Esophagus (tissue), 2 donors: ENCODE data around the gene SERPINA5. TPM values are rescaled to one million over a fixed set of nuclear protein-coding genes. Genes with fewer than 3 reads are reported as not detected.

Experiments used
- H3K27ac ChIP-seq, 2 donors: one replicate each; pipeline ENCODE4 v1.5.1; 2013; ENCODE audit warnings: low read depth in 2 of 2, mild to moderate bottlenecking in 2 of 2, inconsistent platforms in 1 of 2, low read length in 1 of 2, moderate library complexity in 1 of 2
- H3K27me3 ChIP-seq, 2 donors: one replicate each; pipeline ENCODE4 v1.6.1; 2013; ENCODE audit warnings: low read length in 2 of 2, control low read depth in 1 of 2, mild to moderate bottlenecking in 1 of 2; ENCODE audit not compliant: insufficient read depth in 2 of 2, control insufficient read depth in 1 of 2
- H3K36me3 ChIP-seq, 2 donors: one replicate each; pipeline ENCODE4 v1.6.1; 2013; ENCODE audit warnings: low read length in 1 of 2; ENCODE audit not compliant: control insufficient read depth in 2 of 2, insufficient read depth in 2 of 2
- H3K4me1 ChIP-seq, 2 donors: one replicate each; pipeline ENCODE4 v1.6.1; 2013; ENCODE audit warnings: low read length in 1 of 2; ENCODE audit not compliant: control insufficient read depth in 2 of 2, insufficient read depth in 2 of 2
- H3K4me3 ChIP-seq, 2 donors: one replicate each; pipeline ENCODE4 v1.5.1; 2013; ENCODE audit warnings: low read length in 2 of 2, mild to moderate bottlenecking in 2 of 2, low read depth in 1 of 2, moderate library complexity in 1 of 2
- H3K9me3 ChIP-seq, 2 donors: one replicate each; pipeline ENCODE4 v1.6.1; 2013; ENCODE audit warnings: mild to moderate bottlenecking in 2 of 2, low read depth in 1 of 2, low read length in 1 of 2, moderate library complexity in 1 of 2; ENCODE audit not compliant: control insufficient read depth in 2 of 2, insufficient read depth in 1 of 2
- WGBS, 2 donors: extraction: QIAGEN DNeasy Blood & Tissue Kit; methylation state at CpG; one replicate each; pipeline ENCODE4 v1.1.7; 2013; 5-methylcytosine and 5-hydroxymethylcytosine counted together
- polyA plus RNA-seq, 2 donors: library from polyadenylated mRNA; stranded (reverse); fragments of 200-250 nt; gene quantifications; one replicate each; pipeline ENCODE4 v1.2.3, GENCODE V29; 2013
- donor health status: healthy with polysubstance abuse.
- donor health status: Bipolar disorder and iron deficiency.

The SERPINA5 gene
- polyA plus RNA-seq, 2 donors = 0.10 to 0.16 TPM

DNA sequence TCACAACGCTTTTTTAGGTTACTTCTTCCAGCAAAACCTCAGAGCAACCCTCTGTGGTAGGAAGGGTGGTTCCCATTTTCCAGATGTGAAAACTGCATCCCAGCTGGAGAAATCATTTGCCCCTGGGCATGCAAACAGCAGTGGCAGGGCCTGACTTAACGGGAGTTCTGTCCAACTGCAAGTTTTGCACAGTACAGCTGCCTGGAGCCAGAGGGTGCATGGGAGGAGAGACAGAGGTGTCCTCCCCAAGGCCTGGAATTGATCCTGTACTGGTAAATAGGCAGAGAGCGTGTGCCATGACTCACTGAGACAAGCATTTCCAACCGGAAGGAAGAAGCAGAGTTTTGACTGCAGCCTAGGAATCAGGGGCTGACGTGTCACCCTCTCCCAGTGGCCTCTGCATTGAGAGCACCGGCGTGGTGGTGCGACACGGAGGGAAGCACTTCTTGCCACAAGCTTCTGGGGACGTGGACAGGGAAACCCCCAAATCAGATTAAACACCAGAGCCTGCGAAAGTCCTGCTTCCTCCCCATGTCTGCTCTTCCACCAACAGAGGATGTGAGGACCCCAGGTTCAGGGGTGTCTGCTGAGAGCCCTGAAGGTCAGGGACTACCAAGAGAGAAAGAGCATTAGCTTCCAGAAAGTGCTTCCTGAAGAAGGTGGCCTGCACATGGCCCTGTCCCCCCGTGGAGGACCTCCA, 39.0 kb upstream of the SERPINA5 start:
- 58% methylated on average over 12 of the region's 12 CpGs for WGBS, 2 donors
- H3K27ac ChIP-seq = peak overlapping the region; percentile 56 to 81
- H3K4me3 ChIP-seq = no peak overlapping the region
- H3K9me3 ChIP-seq = no peaks in the 10 kb centered on the region
- peaks cover 0 to 16% of the 10 kb centered on the region in 2 donors for H3K4me1 ChIP-seq
- no peaks in the 10 kb centered on the region for H3K36me3 ChIP-seq
- H3K27me3 ChIP-seq = no peaks in the 10 kb centered on the region

DNA sequence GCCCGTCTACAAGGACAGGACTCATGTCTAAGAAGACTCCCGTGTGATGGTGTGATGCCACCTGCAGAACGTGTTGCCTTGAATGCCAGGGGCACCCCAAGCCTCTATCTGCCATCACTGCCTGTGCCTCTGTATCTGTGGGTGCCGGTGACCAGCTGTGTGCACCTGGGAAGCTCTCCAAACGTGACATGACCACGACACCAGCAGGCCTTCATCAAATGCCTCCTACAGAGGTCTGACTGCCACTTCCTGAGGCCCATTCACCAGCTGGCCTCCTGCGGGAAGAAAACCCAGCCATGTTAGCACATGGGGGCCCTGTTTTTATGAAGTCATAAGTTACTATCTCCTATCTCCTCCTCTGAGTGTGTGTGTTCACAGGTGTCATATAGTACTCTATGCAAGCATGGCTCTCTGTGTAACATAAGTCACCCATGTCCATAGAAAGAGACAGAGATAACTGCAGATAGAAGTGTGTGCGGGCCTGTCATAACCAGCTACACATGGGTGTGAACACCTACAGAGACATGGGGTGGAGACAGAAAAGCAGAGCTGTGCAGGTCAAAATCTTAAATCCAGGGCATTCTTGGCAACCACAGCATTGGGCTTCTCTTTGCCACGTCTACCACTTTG, 38.3 kb upstream of the SERPINA5 start:
- peaks cover 0 to 16% of the 10 kb centered on the region in 2 donors for H3K4me1 ChIP-seq
- peak overlapping the region; percentile 77 to 81 for H3K27ac ChIP-seq
- no peak overlapping the region for H3K4me3 ChIP-seq
- WGBS, 2 donors = 54 to 72% methylated on average over 9 of the region's 9 CpGs
- no peaks in the 10 kb centered on the region for H3K36me3 ChIP-seq
- no peaks in the 10 kb centered on the region for H3K9me3 ChIP-seq
- H3K27me3 ChIP-seq = no peaks in the 10 kb centered on the region

DNA sequence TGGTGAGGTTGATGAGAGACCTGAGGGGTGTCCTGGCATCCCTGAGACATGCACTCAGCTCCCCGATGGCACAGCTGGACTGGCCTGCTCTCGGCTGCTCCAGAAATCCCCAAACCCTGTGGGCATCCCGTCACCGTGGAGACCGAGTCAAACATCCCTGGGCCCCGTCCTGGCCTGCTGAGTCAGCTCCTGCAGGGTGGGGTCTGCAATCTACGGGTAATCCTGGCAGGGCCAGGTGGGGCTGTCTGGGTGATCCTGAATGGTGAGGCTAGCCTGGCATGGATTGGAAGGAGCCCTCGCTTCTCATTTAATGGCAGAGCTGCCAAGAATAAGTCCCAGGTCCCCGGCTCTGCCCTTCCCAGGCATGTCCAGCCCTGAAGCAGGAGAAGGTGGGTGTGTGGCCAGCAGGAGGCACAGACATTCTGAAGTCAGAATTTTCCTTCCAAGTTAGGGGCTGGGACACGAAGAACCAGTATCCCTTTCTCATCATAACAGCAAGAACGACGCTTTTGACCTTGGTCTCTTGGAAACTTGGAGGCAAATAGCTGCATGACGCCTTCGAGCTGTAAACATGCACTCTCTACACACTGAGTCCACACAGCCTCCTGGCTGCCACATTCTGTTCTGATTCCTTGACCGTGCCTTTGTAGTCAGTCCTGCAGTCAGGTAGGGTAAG, 37.6 kb upstream of the SERPINA5 start:
- Histone ChIP-seq H3K36me3 (no peaks in the 10 kb centered on the region), H3K4me1 (peaks cover 0 to 16% of the 10 kb centered on the region in 2 donors), H3K4me3 (no peak overlapping the region), H3K27me3 (no peaks in the 10 kb centered on the region), H3K27ac (peak overlapping the region; percentile 77 to 81), H3K9me3 (no peaks in the 10 kb centered on the region)
- WGBS, 2 donors = 45 to 56% methylated on average over 15 of the region's 15 CpGs

DNA sequence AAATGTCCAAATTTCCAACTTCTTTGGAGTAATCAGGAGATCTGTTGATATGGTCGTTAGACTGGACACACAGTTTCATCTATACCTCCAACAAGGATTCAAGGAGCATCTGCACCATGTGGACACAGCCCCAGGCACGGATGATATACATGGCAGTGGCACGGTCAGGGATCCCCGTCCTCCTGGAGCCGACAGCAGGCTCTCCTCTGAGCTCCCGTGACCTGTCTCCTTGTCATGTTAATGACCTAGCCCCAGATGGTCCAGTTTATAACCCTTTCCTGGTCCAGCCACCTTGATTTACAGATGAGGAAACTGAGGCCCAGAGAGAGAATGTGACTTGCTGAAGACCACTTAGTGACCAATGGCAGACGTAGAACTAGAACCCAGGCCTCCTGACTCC, 36.5 kb upstream of the SERPINA5 start:
- WGBS, 2 donors = 73 to 74% methylated on average over 7 of the region's 7 CpGs

DNA sequence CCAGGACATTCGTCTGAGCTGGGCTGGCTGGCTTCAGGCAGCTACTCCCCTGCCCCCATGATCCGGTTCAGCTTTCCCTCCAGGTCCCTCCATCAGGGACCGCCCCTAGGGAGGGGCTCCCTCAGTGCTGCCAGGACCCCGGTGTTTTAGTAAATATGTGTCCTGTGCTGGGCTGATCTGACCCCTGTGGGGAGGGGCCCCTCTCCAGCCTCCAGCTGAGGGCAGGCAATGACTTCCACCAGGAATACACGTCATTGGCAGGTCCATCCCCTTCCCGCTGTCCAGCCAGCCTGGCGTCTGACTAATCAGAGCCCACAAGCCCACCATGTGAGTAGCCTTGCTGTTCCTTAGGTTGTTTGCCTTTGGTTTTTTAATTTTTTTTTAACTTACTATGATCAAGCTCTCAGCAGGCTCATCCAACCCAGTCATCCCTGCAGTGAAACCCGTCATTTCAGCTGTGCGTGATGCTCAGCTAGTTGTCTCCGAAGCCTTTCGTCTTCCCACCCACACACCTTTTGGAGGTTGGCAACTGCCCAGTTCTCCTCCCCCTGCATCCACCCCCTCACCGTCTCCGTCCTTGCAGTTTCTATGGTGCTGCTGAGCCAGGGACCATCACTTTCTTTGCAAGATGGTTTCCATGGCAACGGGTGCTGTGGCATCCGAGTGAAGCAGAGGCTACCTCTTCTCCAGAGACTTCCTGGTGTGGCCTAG, 35.9 kb upstream of the SERPINA5 start:
- Histone ChIP-seq H3K36me3 (no peaks in the 10 kb centered on the region), H3K9me3 (no peaks in the 10 kb centered on the region), H3K27me3 (no peaks in the 10 kb centered on the region), H3K27ac (no peak overlapping the region), H3K4me1 (peaks cover 0 to 16% of the 10 kb centered on the region in 2 donors), H3K4me3 (no peak overlapping the region)
- WGBS, 2 donors = 72 to 80% methylated on average over 15 of the region's 15 CpGs

More for the DNA sequence above, 36.5 kb upstream of the SERPINA5 start:
- Histone ChIP-seq H3K36me3 (no peaks in the 10 kb centered on the region), H3K27me3 (no peaks in the 10 kb centered on the region), H3K4me1 (peaks cover 0 to 16% of the 10 kb centered on the region in 2 donors), H3K9me3 (no peaks in the 10 kb centered on the region), H3K27ac (no peak overlapping the region), H3K4me3 (no peak overlapping the region)

DNA sequence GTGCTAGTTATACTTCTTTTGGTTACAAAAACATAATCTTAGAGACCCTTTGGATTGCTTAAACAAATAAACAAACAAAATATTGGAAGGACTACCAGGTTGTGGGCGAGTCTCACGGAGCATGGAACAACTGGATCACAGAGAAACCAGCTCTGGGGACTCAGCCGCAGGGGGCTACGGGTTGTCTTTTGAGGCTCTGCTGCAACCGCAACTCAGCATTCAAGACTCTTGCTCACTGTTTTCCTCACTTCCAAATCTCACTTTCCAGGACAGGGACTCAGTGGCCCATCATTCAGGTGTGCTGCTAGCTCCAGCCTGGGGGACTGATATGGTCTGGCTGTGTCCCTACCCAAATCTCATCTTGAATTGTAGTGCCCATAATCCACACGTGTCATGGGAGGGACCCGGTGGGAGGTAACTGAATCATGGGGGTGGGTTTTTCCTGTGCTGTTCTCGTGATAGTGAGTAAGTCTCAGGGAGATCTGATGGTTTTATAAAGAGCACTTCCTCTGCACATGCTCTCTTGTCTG, 34.0 kb upstream of the SERPINA5 start:
- Histone ChIP-seq H3K27ac (no peak overlapping the region), H3K9me3 (no peaks in the 10 kb centered on the region), H3K27me3 (no peaks in the 10 kb centered on the region), H3K36me3 (no peaks in the 10 kb centered on the region), H3K4me3 (no peak overlapping the region), H3K4me1 (peaks cover 0 to 14% of the 10 kb centered on the region in 2 donors)
- 91 to 93% methylated on average over 8 of the region's 8 CpGs for WGBS, 2 donors

DNA sequence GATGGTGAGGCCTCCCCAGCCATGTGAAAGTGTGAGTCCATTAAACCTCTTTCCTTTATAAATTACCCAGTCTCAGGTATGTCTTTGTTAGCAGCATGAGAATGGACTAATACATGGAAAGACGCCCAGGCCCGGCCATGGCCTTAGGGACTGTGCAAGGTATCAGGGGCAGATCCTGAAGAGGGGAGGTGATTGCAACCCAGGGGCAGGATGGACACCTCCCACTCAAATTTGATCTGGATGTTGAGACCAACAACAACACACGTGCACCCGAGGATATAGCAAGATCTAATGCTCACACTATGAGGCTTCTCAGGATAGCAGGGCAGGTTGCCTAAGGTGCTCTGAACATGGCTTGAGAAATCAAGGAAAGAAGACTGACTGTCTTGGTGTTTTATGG, 33.5 kb upstream of the SERPINA5 start:
- Histone ChIP-seq H3K9me3 (no peaks in the 10 kb centered on the region), H3K27me3 (no peaks in the 10 kb centered on the region), H3K4me1 (peaks cover 0 to 9% of the 10 kb centered on the region in 2 donors), H3K27ac (no peak overlapping the region), H3K4me3 (no peak overlapping the region), H3K36me3 (no peaks in the 10 kb centered on the region)
- 59 to 69% methylated on average over 4 of the region's 4 CpGs for WGBS, 2 donors

DNA sequence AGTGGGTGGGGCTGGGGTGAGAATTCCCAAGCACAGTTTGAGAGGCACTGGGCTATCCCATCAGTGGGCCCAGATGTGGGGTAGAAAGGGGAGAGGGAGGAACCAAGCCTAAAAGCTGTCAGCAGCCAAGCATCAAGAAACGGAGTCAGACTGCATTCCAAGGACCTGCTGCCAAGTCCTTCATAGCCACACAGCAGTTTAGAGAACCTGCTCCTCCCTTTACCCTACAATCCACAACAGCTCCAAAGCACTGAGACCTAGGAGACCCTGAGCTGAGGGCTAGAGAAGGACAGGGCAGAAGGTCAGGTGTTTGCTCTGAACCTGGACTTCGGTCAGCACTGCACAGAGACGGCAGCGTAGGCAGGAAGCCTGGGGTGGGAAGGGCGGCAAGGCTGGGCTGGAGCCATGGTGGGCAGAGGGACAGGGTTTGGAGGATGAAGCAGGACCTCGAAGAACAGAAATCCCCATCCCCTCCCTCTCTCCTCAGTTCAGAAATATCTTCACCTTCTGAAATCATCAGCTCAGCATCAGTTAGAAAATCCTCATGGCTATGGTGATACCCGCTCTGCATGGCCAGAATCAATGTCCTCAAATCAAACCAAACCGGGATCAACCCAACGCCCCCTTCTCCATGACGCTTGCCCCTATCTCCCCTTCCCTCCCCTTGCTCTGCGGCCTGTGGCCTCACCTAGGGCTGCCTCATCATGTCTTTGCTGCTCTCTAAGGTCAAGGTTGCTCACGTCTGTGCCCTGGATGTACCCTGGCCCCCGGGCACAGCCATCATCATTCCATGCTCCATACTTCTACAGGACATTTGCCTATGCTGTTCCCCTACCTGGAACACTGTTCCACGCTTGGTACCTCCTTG, 32.9 kb upstream of the SERPINA5 start:
- Histone ChIP-seq H3K36me3 (no peaks in the 10 kb centered on the region), H3K9me3 (no peaks in the 10 kb centered on the region), H3K4me1 (peaks cover 0 to 4% of the 10 kb centered on the region in 2 donors), H3K4me3 (no peak overlapping the region), H3K27me3 (no peaks in the 10 kb centered on the region), H3K27ac (no peak overlapping the region)
- 80 to 81% methylated on average over 14 of the region's 14 CpGs for WGBS, 2 donors
